SJSA1 (cell line): Measurements from ENCODE around the gene FAM110C. TPM values are rescaled to one million over a fixed set of nuclear protein-coding genes. Genes with fewer than 3 reads are reported as not detected.

ENCODE experiments used
- DNase-seq, 2 experiments: peaks; one replicate each; pipeline ENCODE4 v3.0.0-alpha.2; 2015 to 2020; ENCODE audit warnings: low spot score in 2 of 2, low read depth in 1 of 2
- H3K27ac ChIP-seq: fragments of 250-450 bp; sonication (Bioruptor Pico); 2 replicates; pipeline ENCODE4 v1.5.1; 2020; ENCODE audit warnings: mild to moderate bottlenecking, moderate library complexity
- H3K27me3 ChIP-seq: fragments of 250-450 bp; sonication (Bioruptor Pico); replicated peaks from 2 replicates; pipeline ENCODE4 v1.5.1; 2020; ENCODE audit warnings: mild to moderate bottlenecking, moderate library complexity
- H3K36me3 ChIP-seq: fragments of 250-450 bp; sonication (Bioruptor Pico); 2 replicates; pipeline ENCODE4 v1.5.1; 2020; ENCODE audit warnings: mild to moderate bottlenecking
- H3K4me1 ChIP-seq: fragments of 250-450 bp; sonication (Bioruptor Pico); replicated peaks from 2 replicates; pipeline ENCODE4 v1.6.1; 2021; ENCODE audit warnings: mild to moderate bottlenecking
- H3K4me3 ChIP-seq: fragments of 250-450 bp; sonication (Bioruptor Pico); 2 replicates; pipeline ENCODE4 v1.5.1; 2020; ENCODE audit warnings: mild to moderate bottlenecking
- H3K9me3 ChIP-seq: fragments of 250-450 bp; sonication (Bioruptor Pico); replicated peaks from 2 replicates; pipeline ENCODE4 v1.5.1; 2020; ENCODE audit warnings: mild to moderate bottlenecking
- total RNA-seq: library from RNA; depleted of rRNA; stranded (reverse); fragments of >200 nt; shearing (Covaris generic); gene quantifications from 2 replicates; pipeline ENCODE4 v1.2.3, GENCODE V29; 2014; rRNA removed

FAM110C gene
- total RNA-seq, 1 experiment from 2014 or later = not detected

- H3K4me1 ChIP-seq = no peaks in the 10 kb centered on the region
- DNase-seq = no peak
Measured at GRCh38 chr2:10222-10875, 36.0 kb downstream of the FAM110C start.

More at GRCh38 chr2:10222-10875, 36.0 kb downstream of the FAM110C start:
- H3K27me3 ChIP-seq = no peaks in the 10 kb centered on the region
- no peaks in the 10 kb centered on the region for H3K36me3 ChIP-seq
- no peak overlapping the region for H3K4me3 ChIP-seq
- no peaks in the 10 kb centered on the region for H3K9me3 ChIP-seq
- no peak overlapping the region for H3K27ac ChIP-seq

Other genes starting within 250 kb of the FAM110C start
- gene SH3YL1, start 217.5 kb upstream of the FAM110C start, total RNA-seq = 19.0 and 57.6 TPM in 2 replicates
- 161 and 189 TPM in 2 replicates for gene ACP1, start 218.4 kb upstream of the FAM110C start, total RNA-seq
- not detected in 2 replicates for gene ALKAL2, start 241.6 kb upstream of the FAM110C start, total RNA-seq